ENCODE measurements around the gene SLC16A3. TPM values are rescaled to one million over a fixed set of nuclear protein-coding genes. Genes with fewer than 3 reads are reported as not detected.
"Not testable (repeated sequence)": the region's sequence is repeated elsewhere in the genome, so short reads cannot be mapped to it uniquely, and the experiment has no call there.

The SLC16A3 gene
- total and polyA plus RNA-seq, 2 of the 8 experiments (the other 6 are each of a cell fraction or from before 2014, with no cell fraction given), result 3.8 to 8.7 TPM

DNA sequence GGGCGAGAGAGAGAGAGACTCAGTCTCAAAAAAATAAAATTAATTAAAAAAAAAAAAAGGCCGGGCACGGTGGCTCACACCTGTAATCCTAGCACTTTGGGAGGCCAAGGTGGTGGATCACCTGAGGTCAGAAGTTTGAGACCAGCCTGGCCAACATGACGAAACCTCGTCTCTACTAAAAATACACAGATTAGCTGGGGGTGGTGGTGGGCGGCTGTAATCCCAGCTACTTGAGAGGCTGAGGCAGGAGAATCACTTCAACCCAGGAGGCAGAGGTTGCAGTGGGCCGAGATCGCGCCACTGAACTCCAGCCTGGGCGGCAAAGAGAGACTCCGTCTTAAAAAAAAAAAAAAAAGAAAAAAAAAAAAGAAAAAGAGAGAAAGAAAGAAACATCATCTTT, 18.2 kb upstream of the SLC16A3 start:
- peaks cover 2 to 21% (median 13%) of the 10 kb centered on the region in 4 experiments for H3K27me3 ChIP-seq (replicated peaks in 1 of 4; ENCODE audit: control insufficient read depth in 3 of 4, extremely low read depth in 1 of 4, insufficient read depth in 3 of 4, low read length in 3 of 4)
- 89% methylated on average over 8 of the region's 11 CpGs; no CpG with 5 or more reads in 1 of the 2 experiments for WGBS, 2 experiments (ENCODE audit: extremely low coverage in 1 of 2, insufficient coverage in 1 of 2, insufficient read length in 1 of 2, insufficient replicate concordance in 2 of 2, low coverage in 1 of 2, low lambda C conversion rate in 2 of 2, missing lambda C conversion rate in 1 of 2)
- POLR2A ChIA-PET (ENCODE audit: partially characterized antibody), result interaction anchor here (0.6 kb wide), 1 partner anchor 11 kb away, joined by 3 read pairs; no protein-coding TSS in a partner anchor

More for the DNA sequence above, 18.2 kb upstream of the SLC16A3 start:
- H4K91ac ChIP-seq (replicated peaks; ENCODE audit: insufficient read length, low read length); H4K8ac ChIP-seq (ENCODE audit: extremely low read depth, insufficient read depth, low read length); H2BK12ac ChIP-seq (ENCODE audit: low read depth, low read length); H2BK5ac ChIP-seq (ENCODE audit: low read depth, low read length); H3K36me3 ChIP-seq (ENCODE audit: control insufficient read depth in 2 of 4, insufficient read depth in 4 of 4, low read length in 3 of 4); H3K4ac ChIP-seq (replicated peaks; ENCODE audit: insufficient read length, low read depth, low read length); FAIRE-seq; H3K27ac ChIP-seq (ENCODE audit: low read depth, low read length); H3K14ac ChIP-seq (ENCODE audit: insufficient read length); H3K56ac ChIP-seq (replicated peaks; ENCODE audit: insufficient read length, low read depth, low read length); H3K9me3 ChIP-seq (ENCODE audit: insufficient read depth in 2 of 2, low read depth in 1 of 2, low read length in 1 of 2); DNase-seq (ENCODE audit: low read depth in 1 of 2, low spot score in 2 of 2); H3K79me2 ChIP-seq (ENCODE audit: control insufficient read depth in 1 of 2, insufficient read depth in 2 of 2, low read length in 2 of 2); H3K18ac ChIP-seq (ENCODE audit: extremely low read depth, low read length); H2BK15ac ChIP-seq (ENCODE audit: low read length); H3K4me2 ChIP-seq (ENCODE audit: insufficient read depth in 1 of 2, low read depth in 2 of 2, low read length in 2 of 2); H3K23ac ChIP-seq (ENCODE audit: insufficient read length); H3K4me1 ChIP-seq (replicated peaks in 1 of 4; ENCODE audit: control insufficient read depth in 3 of 4, insufficient read depth in 4 of 4, low read length in 3 of 4); H3K23me2 ChIP-seq (ENCODE audit: low read depth, low read length); H3K79me1 ChIP-seq (ENCODE audit: low read depth, low read length); H2AK5ac ChIP-seq (ENCODE audit: low read depth, low read length); H4K20me1 ChIP-seq (replicated peaks in 1 of 2; ENCODE audit: control insufficient read depth in 1 of 2, insufficient read depth in 2 of 2, low read length in 2 of 2); H2BK20ac ChIP-seq (ENCODE audit: low read length); H2BK120ac ChIP-seq (replicated peaks; ENCODE audit: low read depth, low read length); H3K4me3 ChIP-seq (ENCODE audit: extremely low read depth in 1 of 4, insufficient read depth in 2 of 4, low read depth in 3 of 4, low read length in 4 of 4); H3K9ac ChIP-seq (replicated peaks in 1 of 4; ENCODE audit: extremely low read depth in 1 of 4, low read depth in 3 of 4, low read length in 3 of 4); H4K5ac ChIP-seq (ENCODE audit: insufficient read length, low read depth, low read length); H2AFZ ChIP-seq (ENCODE audit: low read length); CTCF ChIA-PET (ENCODE audit: partially characterized antibody): not testable (repeated sequence)

Data from H1 (cell line).